K562 (cell line): ENCODE data around the gene ZNF266. TPM values are rescaled to one million over a fixed set of nuclear protein-coding genes. Genes with fewer than 3 reads are reported as not detected.
A peak's percentile ranks its signal among the peaks of the same experiment; 100 is the strongest.

Source experiments
- CCAR2 ChIP-seq: fragments of 200-400 bp; formaldehyde crosslinking; IDR thresholded peaks from 2 replicates; pipeline ENCODE4 v1.6.1; 2017; ENCODE audit warnings: mild to moderate bottlenecking, low read depth, low read length
- CHD2 ChIP-seq: IDR thresholded peaks from 2 replicates; pipeline ENCODE4 v1.6.1; 2011; ENCODE audit warnings: low read depth, low read length
- DACH1 ChIP-seq: fragments of 450-650 bp; IDR thresholded peaks from 2 replicates; pipeline ENCODE4 v1.6.1; 2018; ENCODE audit not compliant: partially characterized antibody
- HES1 ChIP-seq: fragments of 450-650 bp; IDR thresholded peaks from 2 replicates; pipeline ENCODE4 v1.6.1; 2016; ENCODE audit warnings: low read depth, mild to moderate bottlenecking, moderate library complexity
- JUN ChIP-seq, 2 experiments: sonication (generic) in 1 of 2; formaldehyde crosslinking in 1 of 2; IDR thresholded peaks; 2 replicates each; pipeline versions ENCODE4 v1.6.1 to v1.8.0; 2012 to 2022; ENCODE audit warnings: borderline replicate concordance in 2 of 2, mild to moderate bottlenecking in 2 of 2, improper control_type of control experiment in 1 of 2, low read depth in 1 of 2, low read length in 1 of 2, missing genetic modification reagents in 1 of 2
- KDM1A ChIP-seq, 2 experiments: fragments of 450-650 bp; IDR thresholded peaks; 2 replicates each; pipeline ENCODE4 v1.6.1; 2016; ENCODE audit warnings: mild to moderate bottlenecking in 2 of 2
- NCOA1 ChIP-seq: fragments of 450-650 bp; IDR thresholded peaks from 2 replicates; pipeline ENCODE4 v1.6.1; 2016; ENCODE audit warnings: low read depth
- PBX2 ChIP-seq, 2 experiments: IDR thresholded peaks in 1 of 2; conservative IDR thresholded peaks in 1 of 2; 2 replicates each; pipeline ENCODE4 v1.6.1; 2016; ENCODE audit warnings: low read depth in 2 of 2, mild to moderate bottlenecking in 1 of 2, missing compliant biosample characterization in 1 of 2, missing genetic modification characterization in 1 of 2, moderate library complexity in 1 of 2
- PHB2 ChIP-seq: fragments of 450-650 bp; IDR thresholded peaks from 2 replicates; pipeline ENCODE4 v1.6.1; 2017; ENCODE audit warnings: low read depth
- RAD21 ChIP-seq, 2 experiments: fragments of 250-450 bp in 1 of 2; fragments of 450-650 bp in 1 of 2; sonication (Bioruptor Pico) in 1 of 2; formaldehyde crosslinking in 1 of 2; IDR thresholded peaks in 1 of 2; conservative IDR thresholded peaks in 1 of 2; 2 replicates each; pipeline versions ENCODE4 v1.4.0 to v1.8.0; 2020 to 2022; ENCODE audit warnings: mild to moderate bottlenecking in 2 of 2, moderate library complexity in 1 of 2
- RBM25 ChIP-seq: fragments of 200-400 bp; formaldehyde crosslinking; IDR thresholded peaks from 2 replicates; pipeline ENCODE4 v1.6.1; 2018; ENCODE audit warnings: low read length, low read depth, moderate library complexity; ENCODE audit not compliant: severe bottlenecking
- ZFP30 ChIP-seq: fragments of 250-450 bp; sonication (Bioruptor Pico); IDR thresholded peaks from 2 replicates; pipeline ENCODE4 v1.8.0; 2022; ENCODE audit warnings: moderate library complexity, mild to moderate bottlenecking, inconsistent platforms, borderline replicate concordance
- ZFP36 ChIP-seq: fragments of 150-350 bp; IDR thresholded peaks from 2 replicates; pipeline ENCODE4 v1.6.1; 2018; ENCODE audit warnings: low read length, low read depth; ENCODE audit not compliant: partially characterized antibody
- ZFX ChIP-seq: sonication (generic); formaldehyde crosslinking; IDR thresholded peaks from 2 replicates; pipeline ENCODE4 v1.8.0; 2022; ENCODE audit warnings: mild to moderate bottlenecking, missing genetic modification reagents, moderate library complexity
- ZNF324 ChIP-seq: fragments of 250-450 bp; sonication (Bioruptor Pico); IDR thresholded peaks from 2 replicates; pipeline ENCODE4 v1.4.0; 2020; ENCODE audit warnings: mild to moderate bottlenecking
- ZNF592 ChIP-seq: fragments of 450-650 bp; IDR thresholded peaks from 2 replicates; pipeline ENCODE4 v1.6.1; 2017; ENCODE audit warnings: antibody characterized with exemption, mild to moderate bottlenecking
- polyA plus RNA-seq, 8 experiments: library from polyadenylated mRNA; depleted of rRNA in 4 of 8; stranded (reverse) in 5 of 8; unstranded in 3 of 8; fragments of >200 nt; fragmentation: Nextera tagmentation in 2 of 8; fragmentation: Illumina TruSeq in 1 of 8; extraction: Ambion mirVana in 2 of 8; extraction: Trizol in 1 of 8; gene quantifications; 2 replicates each; pipeline versions ENCODE4 v1.2.1 to v1.2.3, GENCODE V29; 2011 to 2014; ENCODE audit warnings: inconsistent platforms in 1 of 8, missing spikeins in 1 of 8
- total RNA-seq, 7 experiments: library from RNA; depleted of rRNA in 6 of 7; stranded (reverse); fragments of >200 nt in 6 of 7; fragmentation: Illumina TruSeq in 2 of 7; extraction: Trizol in 2 of 7; gene quantifications; 2 replicates each; pipeline versions ENCODE4 v1.2.1 to v1.2.3, GENCODE V29; 2011 to 2021; ENCODE audit warnings: low replicate concordance in 1 of 7

Gene ZNF266
- total and polyA plus RNA-seq, 9 of the 15 experiments (the other 6 are each of a cell fraction or from before 2014, with no cell fraction given), result 5.9 to 40.9 (median 20.3) TPM

GRCh38 chr19:9435279-9436268 lies at the start of gene ZNF266 (continued):
- TF ChIP-seq DACH1 (no peak), ZFP36 (no peak), ZFX (CRISPR knock-in tag) (peak; percentile 89), KDM1A (IDR thresholded peaks at IDR 0.05) (no peak), JUN (IDR thresholded peaks at IDR 0.05; ENCODE audit: borderline replicate concordance, low read depth, low read length) (peak; percentile 70), JUN (CRISPR knock-in tag; IDR thresholded peaks at IDR 0.05; ENCODE audit: borderline replicate concordance) (no peak), PHB2 (no peak), ZNF324 (CRISPR knock-in tag) (no peak), ZFP30 (no peak), CCAR2 (no peak), NCOA1 (no peak; the same call in 1 of the 2 replicates), HES1 (no peak), ZNF592 (no peak), RAD21 (CRISPR knock-in tag; conservative IDR thresholded peaks at IDR 0.05 in 1 of 2, IDR thresholded peaks at IDR 0.05 in 1 of 2) (no peak), PBX2 (CRISPR knock-in tag; IDR thresholded peaks at IDR 0.05; ENCODE audit: low read depth) (no peak), PBX2 (tag; conservative IDR thresholded peaks at IDR 0.05; ENCODE audit: low read depth) (no peak), CHD2 (no peak), RBM25 (no peak)
